HG03196 (cell line): ENCODE results near the gene TMEM183A.

Experiments used
- ATAC-seq: cut with Tn5 transposase; IDR thresholded peaks from one replicate; pipeline ENCODE4 v1.9.1; 2021; ENCODE audit not compliant: unreplicated experiment

TMEM183A gene

GRCh38 chr1:203063287-203063686 lies 56.1 kb downstream of the TMEM183A start:
- ATAC-seq, result no peak

GRCh38 chr1:203065191-203065590 lies 58.0 kb downstream of the TMEM183A start:
- no peak for ATAC-seq

DNA sequence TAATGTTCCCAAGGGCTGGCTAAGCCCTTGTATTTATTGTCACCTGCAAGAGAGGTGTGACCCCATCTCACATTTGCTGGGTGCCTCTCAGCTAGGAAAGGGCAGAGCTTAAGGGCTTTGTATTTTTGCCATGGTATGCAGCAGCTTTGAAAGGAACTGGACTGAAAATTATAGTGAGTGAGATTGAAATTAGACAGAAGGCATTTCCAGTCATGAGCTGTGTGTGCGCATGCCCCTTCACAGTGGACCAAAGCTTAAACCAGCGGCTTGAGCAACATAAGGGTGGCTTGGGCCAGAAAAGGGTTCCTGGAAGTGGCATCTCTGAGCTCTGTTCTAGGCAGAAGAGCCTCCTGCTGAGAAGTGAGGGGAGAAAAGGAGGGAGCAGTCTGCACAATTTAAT lies 58.8 kb downstream of the TMEM183A start:
- no peak for ATAC-seq

DNA sequence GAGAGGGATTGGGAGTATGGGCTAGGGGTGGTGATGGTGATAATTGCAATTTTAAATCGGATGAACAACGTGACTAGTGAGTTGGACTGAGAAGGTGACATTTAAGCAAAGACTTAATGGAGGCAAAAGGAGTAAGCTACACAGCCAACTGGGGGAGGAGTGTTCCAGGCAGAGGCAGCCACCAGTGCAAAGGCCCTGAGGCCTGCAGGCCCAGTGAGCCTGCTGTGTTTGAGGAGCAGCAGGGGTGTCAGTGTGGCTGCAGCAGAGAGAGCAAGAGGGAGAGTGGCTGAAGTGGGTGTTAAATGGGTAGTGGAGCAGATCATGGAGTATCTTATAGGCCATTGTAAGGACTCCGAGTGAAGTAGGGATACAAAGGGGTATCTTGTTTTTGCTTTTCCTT lies 59.8 kb downstream of the TMEM183A start:
- ATAC-seq, result no peak

DNA sequence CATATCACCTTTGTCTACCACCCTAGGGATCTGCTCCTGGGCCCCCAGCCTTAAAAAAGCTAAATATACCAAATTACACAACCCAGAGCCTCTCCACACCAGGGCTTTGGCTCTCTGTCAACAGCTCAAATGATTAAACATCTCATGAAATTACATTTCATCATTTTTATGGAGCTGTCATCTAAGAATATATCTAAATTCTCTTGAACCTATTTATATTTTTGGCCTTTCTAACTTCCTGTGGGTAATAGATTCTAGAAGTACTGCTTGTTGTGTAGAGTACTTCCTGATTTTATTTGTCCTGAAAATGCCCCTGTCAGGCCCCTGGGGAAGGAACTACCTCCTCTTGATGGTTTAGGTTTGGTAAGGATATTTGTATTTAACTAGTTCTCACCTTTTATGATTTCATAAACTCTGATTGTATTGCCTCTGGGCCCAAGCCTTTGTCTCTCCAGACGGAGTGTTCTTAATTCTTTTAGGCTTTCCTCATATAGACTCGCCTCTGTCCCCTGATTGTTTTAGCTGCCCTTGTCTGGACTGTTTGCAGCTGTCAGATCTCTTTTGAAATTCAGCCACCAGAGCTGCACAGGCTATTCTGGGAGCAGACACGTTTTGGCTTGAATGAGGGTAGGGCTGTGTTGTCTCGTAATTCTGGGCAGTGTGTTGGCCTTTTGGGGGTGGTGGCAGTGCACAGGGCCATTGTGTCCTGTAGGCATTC lies 62.0 kb downstream of the TMEM183A start:
- no peak for ATAC-seq

DNA sequence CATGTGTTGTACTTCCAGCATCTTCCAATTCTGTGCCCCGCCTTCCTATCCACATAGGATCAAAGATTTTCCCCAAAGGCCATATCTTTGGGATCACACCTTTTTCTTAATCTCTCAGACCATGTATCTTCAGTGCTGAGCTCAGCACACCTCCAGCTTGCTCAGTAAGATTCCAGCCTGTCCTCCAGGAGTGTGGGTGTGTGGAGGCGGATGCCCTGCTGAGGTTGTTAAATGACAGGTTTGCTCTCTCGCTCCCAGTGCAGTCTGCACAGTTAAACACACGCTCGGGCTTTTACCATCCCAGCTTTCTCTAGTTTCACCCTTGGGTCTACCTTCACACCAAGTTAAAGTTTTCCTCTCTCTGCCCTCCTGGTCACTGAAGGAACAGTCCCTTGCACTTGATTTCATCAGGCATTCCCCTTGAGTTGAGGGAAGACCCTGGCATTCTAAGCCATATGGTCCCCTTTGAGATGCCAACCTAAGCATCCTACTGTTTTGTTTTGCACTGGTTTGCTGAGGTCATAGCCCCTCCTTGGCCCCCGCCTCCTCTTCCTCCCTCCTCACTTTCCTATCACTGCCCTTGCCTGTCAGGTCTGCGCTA lies 64.9 kb downstream of the TMEM183A start:
- ATAC-seq, result no peak

- no peak for ATAC-seq
These were observed 65.7 kb downstream of the TMEM183A start for GRCh38 chr1:203072911-203073310.

DNA sequence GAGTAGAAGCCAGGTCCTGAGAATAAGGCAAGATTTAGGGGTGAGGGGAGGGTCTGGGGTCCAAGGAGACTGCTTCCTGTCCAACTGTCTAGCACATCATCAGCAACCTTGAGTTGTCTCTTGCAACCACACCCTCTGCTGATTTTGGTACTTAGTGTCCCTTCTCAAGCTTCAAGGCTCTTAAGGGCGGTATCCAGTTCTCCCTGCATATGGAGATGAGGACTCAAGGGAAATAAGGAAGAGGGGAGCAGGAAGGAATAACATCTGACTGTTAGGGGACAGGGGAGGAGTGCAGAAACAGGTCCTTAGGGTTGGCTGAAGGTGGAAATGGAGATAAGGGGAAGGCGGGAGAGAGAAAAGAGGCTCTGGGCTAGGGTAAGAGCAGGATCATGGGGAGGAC lies 66.3 kb downstream of the TMEM183A start:
- ATAC-seq, result no peak
